HG03469 (cell line): Measurements from ENCODE around the gene TAAR8.
"Not testable (repeated sequence)": the region's sequence is repeated elsewhere in the genome, so short reads cannot be mapped to it uniquely, and the experiment has no call there.

Source experiments
- ATAC-seq: cut with Tn5 transposase; IDR thresholded peaks from one replicate; pipeline ENCODE4 v1.9.1; 2021; ENCODE audit warnings: mild to moderate bottlenecking, moderate library complexity, moderate number of reproducible peaks; ENCODE audit not compliant: unreplicated experiment

The TAAR8 gene

GRCh38 chr6:132544826-132545225 is 7.6 kb upstream of the TAAR8 start:
- no peak for ATAC-seq

- ATAC-seq: no peak
These were observed 3.6 kb upstream of the TAAR8 start for GRCh38 chr6:132548746-132549463.

GRCh38 chr6:132551214-132551613 is 1.3 kb upstream of the TAAR8 start:
- no peak for ATAC-seq

- ATAC-seq: not testable (repeated sequence)
These were observed 7.6 kb downstream of the TAAR8 start for GRCh38 chr6:132560087-132560486.

GRCh38 chr6:132566404-132566803 is 13.9 kb downstream of the TAAR8 start:
- no peak for ATAC-seq

- ATAC-seq: no peak
These were observed 15.1 kb downstream of the TAAR8 start for GRCh38 chr6:132567566-132567965.

- no peak for ATAC-seq
These were observed 16.1 kb downstream of the TAAR8 start for GRCh38 chr6:132568611-132569010.

- ATAC-seq: no peak
These were observed 16.7 kb downstream of the TAAR8 start for GRCh38 chr6:132569170-132569569.

- ATAC-seq: no peak
These were observed 17.8 kb downstream of the TAAR8 start, which contains the start of gene TAAR6 for GRCh38 chr6:132570221-132570777. TAAR6 (plus strand) TSS chr6:132570322; CDS start chr6:132570322, 0 bp downstream.

GRCh38 chr6:132571774-132572173 is 19.3 kb downstream of the TAAR8 start:
- no peak for ATAC-seq

- ATAC-seq: no peak
These were observed 32.2 kb downstream of the TAAR8 start for GRCh38 chr6:132584698-132585097.

- ATAC-seq: no peak
These were observed 35.0 kb downstream of the TAAR8 start for GRCh38 chr6:132587424-132587823.

- no peak for ATAC-seq
These were observed 37.0 kb downstream of the TAAR8 start, which contains the start of gene TAAR5 for GRCh38 chr6:132589454-132589853. TAAR5 (minus strand) TSS chr6:132589741; CDS start chr6:132589686, 55 bp downstream.

- no peak for ATAC-seq
These were observed 37.9 kb downstream of the TAAR8 start for GRCh38 chr6:132590362-132590761.

- ATAC-seq: no peak
These were observed 40.4 kb downstream of the TAAR8 start for GRCh38 chr6:132592855-132593254.

GRCh38 chr6:132596201-132596600 is 43.7 kb downstream of the TAAR8 start:
- ATAC-seq: no peak

GRCh38 chr6:132598473-132598872 is 46.0 kb downstream of the TAAR8 start:
- peak; percentile 67 for ATAC-seq

- not testable (repeated sequence) for ATAC-seq
These were observed 48.4 kb downstream of the TAAR8 start for GRCh38 chr6:132600900-132601299.
